HepG2 (cell line): ENCODE data around the gene CTSA. TPM values are rescaled to one million over a fixed set of nuclear protein-coding genes. Genes with fewer than 3 reads are reported as not detected.
A peak's percentile ranks its signal among the peaks of the same experiment; 100 is the strongest.

ENCODE experiments used
- ARHGAP35 ChIP-seq: sonication (generic); formaldehyde crosslinking; IDR thresholded peaks from 2 replicates; pipeline ENCODE4 v1.9.0; 2022; ENCODE audit warnings: mild to moderate bottlenecking, inconsistent platforms, moderate library complexity, missing genetic modification reagents, borderline replicate concordance
- FOXP1 ChIP-seq, 2 experiments: fragments of 450-650 bp in 1 of 2; IDR thresholded peaks; 2 replicates each; pipeline ENCODE4 v1.6.1; 2017 to 2018; ENCODE audit warnings: antibody characterized with exemption in 1 of 2
- GFI1 ChIP-seq: sonication (generic); formaldehyde crosslinking; IDR thresholded peaks from 2 replicates; pipeline ENCODE4 v1.5.0; 2020; ENCODE audit warnings: missing genetic modification reagents, mild to moderate bottlenecking, borderline replicate concordance
- HHEX ChIP-seq: IDR thresholded peaks from 2 replicates; pipeline ENCODE4 v1.6.1; 2016; ENCODE audit warnings: control low read depth
- KAT2B ChIP-seq: fragments of 150-350 bp; IDR thresholded peaks from 2 replicates; pipeline ENCODE4 v1.6.1; 2014; ENCODE audit warnings: low read depth, low read length, borderline replicate concordance
- MTF1 ChIP-seq: sonication (generic); formaldehyde crosslinking; IDR thresholded peaks from 2 replicates; pipeline ENCODE4 v1.5.0; 2020; ENCODE audit warnings: missing genetic modification reagents
- NFKB2 ChIP-seq: sonication (generic); formaldehyde crosslinking; IDR thresholded peaks from 2 replicates; pipeline ENCODE4 v1.4.0; 2020; ENCODE audit warnings: missing genetic modification reagents, borderline replicate concordance
- SIX4 ChIP-seq: sonication (generic); formaldehyde crosslinking; IDR thresholded peaks from 2 replicates; pipeline ENCODE4 v1.4.0; 2020; ENCODE audit warnings: missing genetic modification reagents
- SMARCC2 ChIP-seq: fragments of 450-650 bp; IDR thresholded peaks from 2 replicates; pipeline ENCODE4 v1.6.1; 2017; ENCODE audit warnings: antibody characterized with exemption, mild to moderate bottlenecking
- SP2 ChIP-seq: sonication (generic); formaldehyde crosslinking; IDR thresholded peaks from 2 replicates; pipeline ENCODE4 v1.5.1; 2020; ENCODE audit warnings: mild to moderate bottlenecking, missing genetic modification reagents
- TAF15 ChIP-seq: fragments of 200-400 bp; formaldehyde crosslinking; IDR thresholded peaks from one replicate; pipeline ENCODE4 v1.6.1; 2018; ENCODE audit warnings: mild to moderate bottlenecking, low read depth, low read length; ENCODE audit not compliant: poor library complexity, severe bottlenecking
- TGIF2 ChIP-seq: IDR thresholded peaks from 2 replicates; pipeline ENCODE4 v1.6.1; 2016; ENCODE audit warnings: control low read depth, missing compliant biosample characterization
- ZBTB8A ChIP-seq: sonication (generic); formaldehyde crosslinking; IDR thresholded peaks from 2 replicates; pipeline ENCODE4 v1.4.0; 2020; ENCODE audit warnings: mild to moderate bottlenecking, low read depth, missing genetic modification reagents, borderline replicate concordance
- ZNF496 ChIP-seq: sonication (generic); formaldehyde crosslinking; IDR thresholded peaks from 2 replicates; pipeline ENCODE4 v1.8.1; 2023; ENCODE audit warnings: mild to moderate bottlenecking, moderate library complexity, missing genetic modification reagents; ENCODE audit not compliant: insufficient replicate concordance
- ZNF577 ChIP-seq: sonication (generic); formaldehyde crosslinking; IDR thresholded peaks from 2 replicates; pipeline ENCODE4 v1.4.0; 2020; ENCODE audit warnings: mild to moderate bottlenecking, low read depth, missing genetic modification reagents, borderline replicate concordance
- ZNF724P ChIP-seq: sonication (generic); formaldehyde crosslinking; IDR thresholded peaks from 2 replicates; pipeline ENCODE4 v1.8.0; 2022; ENCODE audit warnings: missing genetic modification reagents, borderline replicate concordance
- ZNF747 ChIP-seq: sonication (generic); formaldehyde crosslinking; IDR thresholded peaks from 2 replicates; pipeline ENCODE4 v1.8.1; 2023; ENCODE audit warnings: missing genetic modification reagents, mild to moderate bottlenecking, borderline replicate concordance
- ZNF772 ChIP-seq: sonication (generic); formaldehyde crosslinking; IDR thresholded peaks from 2 replicates; pipeline ENCODE4 v1.5.0; 2020; ENCODE audit warnings: mild to moderate bottlenecking, missing genetic modification reagents
- ZNF790 ChIP-seq: sonication (generic); formaldehyde crosslinking; IDR thresholded peaks from 2 replicates; pipeline ENCODE4 v1.8.0; 2022; ENCODE audit warnings: missing genetic modification reagents, mild to moderate bottlenecking, borderline replicate concordance
- polyA plus RNA-seq, 8 experiments: library from polyadenylated mRNA; depleted of rRNA in 3 of 8; stranded (reverse) in 7 of 8; unstranded in 1 of 8; fragments of >200 nt; fragmentation: Illumina TruSeq in 4 of 8; extraction: Trizol in 4 of 8; gene quantifications; 2 replicates each; pipeline versions ENCODE4 v1.2.1 to v1.2.3, GENCODE V29; 2011 to 2016; ENCODE audit warnings: low read depth in 4 of 8, missing spikeins in 1 of 8, mixed read lengths in 1 of 8; ENCODE audit not compliant: insufficient read depth in 1 of 8
- total RNA-seq, 5 experiments: library from RNA; depleted of rRNA; stranded (reverse); fragments of >200 nt; fragmentation: Illumina TruSeq; extraction: Trizol; gene quantifications; 2 replicates each; pipeline ENCODE4 v1.2.3, GENCODE V29; 2016; ENCODE audit warnings: low read depth in 1 of 5
- TF ChIP-seq, protein P1 (sequence below), 2 experiments: fragments of 450-650 bp in 1 of 2; sonication (generic) in 1 of 2; formaldehyde crosslinking in 1 of 2; IDR thresholded peaks; 2 replicates each; pipeline versions ENCODE4 v1.6.1 to v1.8.0; 2016 to 2022; ENCODE audit warnings: antibody characterized with exemption in 1 of 2, mild to moderate bottlenecking in 1 of 2, missing genetic modification reagents in 1 of 2

The CTSA gene
- total and polyA plus RNA-seq, 2 of the 13 experiments (the other 11 are each of a cell fraction or from before 2014, with no cell fraction given), result 202 to 231 TPM

DNA sequence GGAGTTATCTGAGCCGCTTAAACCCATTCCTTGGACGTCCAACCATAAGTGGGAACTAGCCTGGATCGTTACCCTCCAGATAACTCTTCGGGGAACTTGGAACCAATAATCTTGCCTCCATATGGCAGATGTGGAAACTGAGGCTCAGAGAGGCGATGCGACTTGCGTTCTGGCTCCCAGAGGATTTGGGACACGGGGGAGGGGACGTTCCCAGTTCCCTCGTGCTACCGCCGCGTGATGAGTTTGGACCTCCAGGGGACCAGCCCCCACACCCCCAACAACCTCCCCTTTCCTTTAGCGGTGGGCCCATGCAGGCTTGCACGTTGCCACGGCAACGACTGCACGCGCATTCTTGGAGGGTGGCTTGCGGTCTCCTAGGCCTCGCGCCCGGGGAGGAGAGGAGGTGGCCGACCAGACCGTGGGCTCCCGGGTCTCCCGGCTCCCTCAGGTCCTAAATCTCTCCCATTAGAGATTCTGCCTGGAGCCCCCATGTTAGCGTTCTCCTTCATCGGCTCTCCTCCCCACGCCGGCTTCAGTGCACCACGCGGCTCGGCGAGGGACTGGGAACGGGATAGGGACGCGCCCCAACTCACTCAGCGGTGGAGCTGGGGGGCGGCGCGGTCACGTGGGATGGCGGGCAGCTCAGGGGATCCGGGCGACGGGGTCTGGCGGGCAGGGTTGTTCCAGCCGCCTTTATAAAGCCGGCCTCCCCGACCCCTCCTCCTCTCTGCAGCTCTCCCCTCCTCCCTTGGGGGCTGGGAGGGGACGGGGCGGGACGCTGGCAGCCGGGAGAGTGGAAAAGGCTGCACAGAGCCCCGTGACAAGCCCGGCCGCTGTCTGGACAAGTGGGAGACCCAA, 20.6 kb downstream of the CTSA start, which contains the start of gene PLTP (continued):
- TF ChIP-seq, protein P1, sequence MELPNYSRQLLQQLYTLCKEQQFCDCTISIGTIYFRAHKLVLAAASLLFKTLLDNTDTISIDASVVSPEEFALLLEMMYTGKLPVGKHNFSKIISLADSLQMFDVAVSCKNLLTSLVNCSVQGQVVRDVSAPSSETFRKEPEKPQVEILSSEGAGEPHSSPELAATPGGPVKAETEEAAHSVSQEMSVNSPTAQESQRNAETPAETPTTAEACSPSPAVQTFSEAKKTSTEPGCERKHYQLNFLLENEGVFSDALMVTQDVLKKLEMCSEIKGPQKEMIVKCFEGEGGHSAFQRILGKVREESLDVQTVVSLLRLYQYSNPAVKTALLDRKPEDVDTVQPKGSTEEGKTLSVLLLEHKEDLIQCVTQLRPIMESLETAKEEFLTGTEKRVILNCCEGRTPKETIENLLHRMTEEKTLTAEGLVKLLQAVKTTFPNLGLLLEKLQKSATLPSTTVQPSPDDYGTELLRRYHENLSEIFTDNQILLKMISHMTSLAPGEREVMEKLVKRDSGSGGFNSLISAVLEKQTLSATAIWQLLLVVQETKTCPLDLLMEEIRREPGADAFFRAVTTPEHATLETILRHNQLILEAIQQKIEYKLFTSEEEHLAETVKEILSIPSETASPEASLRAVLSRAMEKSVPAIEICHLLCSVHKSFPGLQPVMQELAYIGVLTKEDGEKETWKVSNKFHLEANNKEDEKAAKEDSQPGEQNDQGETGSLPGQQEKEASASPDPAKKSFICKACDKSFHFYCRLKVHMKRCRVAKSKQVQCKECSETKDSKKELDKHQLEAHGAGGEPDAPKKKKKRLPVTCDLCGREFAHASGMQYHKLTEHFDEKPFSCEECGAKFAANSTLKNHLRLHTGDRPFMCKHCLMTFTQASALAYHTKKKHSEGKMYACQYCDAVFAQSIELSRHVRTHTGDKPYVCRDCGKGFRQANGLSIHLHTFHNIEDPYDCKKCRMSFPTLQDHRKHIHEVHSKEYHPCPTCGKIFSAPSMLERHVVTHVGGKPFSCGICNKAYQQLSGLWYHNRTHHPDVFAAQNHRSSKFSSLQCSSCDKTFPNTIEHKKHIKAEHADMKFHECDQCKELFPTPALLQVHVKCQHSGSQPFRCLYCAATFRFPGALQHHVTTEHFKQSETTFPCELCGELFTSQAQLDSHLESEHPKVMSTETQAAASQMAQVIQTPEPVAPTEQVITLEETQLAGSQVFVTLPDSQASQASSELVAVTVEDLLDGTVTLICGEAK (IDR thresholded peaks at IDR 0.05), result no peak
- TF ChIP-seq, protein P1 (CRISPR knock-in tag; IDR thresholded peaks at IDR 0.05), result no peak
- TF ChIP-seq TGIF2 (CRISPR knock-in tag) (no peak), SIX4 (CRISPR knock-in tag) (no peak), HHEX (CRISPR knock-in tag) (no peak), GFI1 (no peak; the same call in 1 of the 2 replicates), ZNF772 (0 out of 2 replicates have a peak, but pooled peaks have one; percentile 27), TAF15 (no peak), SP2 (no peak), ZNF747 (CRISPR knock-in tag) (no peak), FOXP1 (IDR thresholded peaks at IDR 0.05) (no peak), FOXP1 (CRISPR knock-in tag; IDR thresholded peaks at IDR 0.05) (no peak), ZNF577 (CRISPR knock-in tag) (no peak), ZNF724P (no peak), ARHGAP35 (no peak), SMARCC2 (no peak), ZNF496 (CRISPR knock-in tag) (no peak), MTF1 (CRISPR knock-in tag) (no peak), ZBTB8A (CRISPR knock-in tag) (no peak), ZNF790 (CRISPR knock-in tag) (no peak), KAT2B (no peak), NFKB2 (CRISPR knock-in tag) (no peak; the same call in 1 of the 2 replicates)
